ENCODE data around the gene RELL1. TPM values are rescaled to one million over a fixed set of nuclear protein-coding genes. Genes with fewer than 3 reads are reported as not detected.

Gene RELL1
- polyA plus RNA-seq, 1 of the 3 experiments (the other 2 are of a cell fraction): 4.5 TPM

DNA sequence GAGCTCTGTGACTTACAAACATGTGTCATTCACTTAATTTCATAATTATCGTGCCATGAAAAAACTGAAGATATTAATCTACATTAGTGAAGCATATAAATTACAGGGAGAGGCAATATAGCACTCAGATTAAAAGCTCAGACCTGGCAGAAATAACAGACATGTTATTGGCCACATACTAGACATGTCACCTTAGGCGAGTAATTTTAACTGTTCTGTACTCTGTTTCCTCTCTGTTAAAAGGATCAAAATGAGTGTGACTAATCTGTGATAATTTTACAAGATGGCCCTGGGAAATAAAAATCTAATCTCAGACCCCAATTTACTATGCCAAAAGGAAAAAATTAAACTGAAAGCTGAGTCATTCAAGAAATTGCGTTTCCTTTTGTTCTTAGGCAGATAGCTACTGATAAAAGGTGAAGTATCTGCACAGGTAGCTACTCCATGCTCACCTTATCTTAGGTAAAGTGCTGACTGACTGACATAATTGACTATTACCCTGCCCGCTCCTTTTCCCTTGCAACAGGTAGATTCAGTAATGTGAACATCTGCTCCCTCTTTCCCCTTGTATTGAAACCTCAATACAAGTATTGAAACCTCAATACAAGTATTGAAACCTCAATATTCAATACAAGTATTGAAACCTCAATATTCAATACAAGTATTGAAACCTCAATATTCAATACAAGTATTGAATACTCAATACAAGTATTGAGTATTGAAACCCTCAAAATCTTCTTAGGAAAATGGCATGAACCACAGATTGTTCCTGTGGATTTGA is 33.2 kb downstream of the RELL1 start:
- Histone ChIP-seq H3K36me3 (replicated peaks in 1 of 2; ENCODE audit: control insufficient read depth in 1 of 2, insufficient read depth in 2 of 2, low read length in 1 of 2) (peaks cover 0 to 5% of the 10 kb centered on the region in 2 experiments), H3K27me3 (ENCODE audit: insufficient read depth) (no peaks in the 10 kb centered on the region), H3K4me1 (ENCODE audit: control insufficient read depth in 1 of 2, insufficient read depth in 2 of 2, low read depth in 1 of 2, low read length in 1 of 2) (peaks cover 5 to 7% of the 10 kb centered on the region in 2 experiments; a peak in 2 of 4 replicates), H3K9me2 (no peaks in the 10 kb centered on the region), H2AFZ (ENCODE audit: low read depth) (no peak overlapping the region), H3K9ac (no peak overlapping the region), H3K9me3 (no peaks in the 10 kb centered on the region), H3K27ac (ENCODE audit: low read depth in 2 of 2, low read length in 1 of 2) (no peak overlapping the region), H3K4me3 (ENCODE audit: low read depth in 2 of 2, low read length in 1 of 2) (no peak overlapping the region), H3K4me2 (no peak overlapping the region), H4K20me1 (ENCODE audit: insufficient read depth) (no peaks in the 10 kb centered on the region), H3K79me2 (ENCODE audit: insufficient read depth) (peaks cover 7% of the 10 kb centered on the region), H3F3A (replicated peaks; ENCODE audit: insufficient read depth) (no peaks in the 10 kb centered on the region)
- no peak for DNase-seq
- CTCF ChIA-PET: interaction anchor here (0.7 to 1.6 kb wide), 7 partner anchors 9 to 151 kb away, joined by 3 to 5 read pairs (median 3); no protein-coding TSS in a partner anchor
- POLR2A ChIA-PET: interaction anchor here (0.6 kb wide), 1 partner anchor 34 kb away, joined by 3 read pairs; no protein-coding TSS in a partner anchor
- 77% methylated on average over 4 of the region's 4 CpGs for WGBS (ENCODE audit: low lambda C conversion rate)
- no peak for TF ChIP-seq FOXM1 (IDR thresholded peaks at IDR 0.05; ENCODE audit: low read depth)
- TF ChIP-seq RXRA (IDR thresholded peaks at IDR 0.05; ENCODE audit: borderline replicate concordance, low read depth): no peak
- TF ChIP-seq YY1 (IDR thresholded peaks at IDR 0.05; ENCODE audit: low read depth): no peak
- TF ChIP-seq, protein P1, sequence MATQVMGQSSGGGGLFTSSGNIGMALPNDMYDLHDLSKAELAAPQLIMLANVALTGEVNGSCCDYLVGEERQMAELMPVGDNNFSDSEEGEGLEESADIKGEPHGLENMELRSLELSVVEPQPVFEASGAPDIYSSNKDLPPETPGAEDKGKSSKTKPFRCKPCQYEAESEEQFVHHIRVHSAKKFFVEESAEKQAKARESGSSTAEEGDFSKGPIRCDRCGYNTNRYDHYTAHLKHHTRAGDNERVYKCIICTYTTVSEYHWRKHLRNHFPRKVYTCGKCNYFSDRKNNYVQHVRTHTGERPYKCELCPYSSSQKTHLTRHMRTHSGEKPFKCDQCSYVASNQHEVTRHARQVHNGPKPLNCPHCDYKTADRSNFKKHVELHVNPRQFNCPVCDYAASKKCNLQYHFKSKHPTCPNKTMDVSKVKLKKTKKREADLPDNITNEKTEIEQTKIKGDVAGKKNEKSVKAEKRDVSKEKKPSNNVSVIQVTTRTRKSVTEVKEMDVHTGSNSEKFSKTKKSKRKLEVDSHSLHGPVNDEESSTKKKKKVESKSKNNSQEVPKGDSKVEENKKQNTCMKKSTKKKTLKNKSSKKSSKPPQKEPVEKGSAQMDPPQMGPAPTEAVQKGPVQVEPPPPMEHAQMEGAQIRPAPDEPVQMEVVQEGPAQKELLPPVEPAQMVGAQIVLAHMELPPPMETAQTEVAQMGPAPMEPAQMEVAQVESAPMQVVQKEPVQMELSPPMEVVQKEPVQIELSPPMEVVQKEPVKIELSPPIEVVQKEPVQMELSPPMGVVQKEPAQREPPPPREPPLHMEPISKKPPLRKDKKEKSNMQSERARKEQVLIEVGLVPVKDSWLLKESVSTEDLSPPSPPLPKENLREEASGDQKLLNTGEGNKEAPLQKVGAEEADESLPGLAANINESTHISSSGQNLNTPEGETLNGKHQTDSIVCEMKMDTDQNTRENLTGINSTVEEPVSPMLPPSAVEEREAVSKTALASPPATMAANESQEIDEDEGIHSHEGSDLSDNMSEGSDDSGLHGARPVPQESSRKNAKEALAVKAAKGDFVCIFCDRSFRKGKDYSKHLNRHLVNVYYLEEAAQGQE (IDR thresholded peaks at IDR 0.05; ENCODE audit: low read depth, low read length): no peak
- TF ChIP-seq FOXJ3 (CRISPR knock-in tag; IDR thresholded peaks at IDR 0.05): no peak
- TF ChIP-seq, protein P2, sequence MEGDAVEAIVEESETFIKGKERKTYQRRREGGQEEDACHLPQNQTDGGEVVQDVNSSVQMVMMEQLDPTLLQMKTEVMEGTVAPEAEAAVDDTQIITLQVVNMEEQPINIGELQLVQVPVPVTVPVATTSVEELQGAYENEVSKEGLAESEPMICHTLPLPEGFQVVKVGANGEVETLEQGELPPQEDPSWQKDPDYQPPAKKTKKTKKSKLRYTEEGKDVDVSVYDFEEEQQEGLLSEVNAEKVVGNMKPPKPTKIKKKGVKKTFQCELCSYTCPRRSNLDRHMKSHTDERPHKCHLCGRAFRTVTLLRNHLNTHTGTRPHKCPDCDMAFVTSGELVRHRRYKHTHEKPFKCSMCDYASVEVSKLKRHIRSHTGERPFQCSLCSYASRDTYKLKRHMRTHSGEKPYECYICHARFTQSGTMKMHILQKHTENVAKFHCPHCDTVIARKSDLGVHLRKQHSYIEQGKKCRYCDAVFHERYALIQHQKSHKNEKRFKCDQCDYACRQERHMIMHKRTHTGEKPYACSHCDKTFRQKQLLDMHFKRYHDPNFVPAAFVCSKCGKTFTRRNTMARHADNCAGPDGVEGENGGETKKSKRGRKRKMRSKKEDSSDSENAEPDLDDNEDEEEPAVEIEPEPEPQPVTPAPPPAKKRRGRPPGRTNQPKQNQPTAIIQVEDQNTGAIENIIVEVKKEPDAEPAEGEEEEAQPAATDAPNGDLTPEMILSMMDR (IDR thresholded peaks at IDR 0.05): no peak
- no peak for TF ChIP-seq USF1 (IDR thresholded peaks at IDR 0.05; ENCODE audit: borderline replicate concordance, low read depth)
- no peak for TF ChIP-seq NFIC (IDR thresholded peaks at IDR 0.05; ENCODE audit: borderline replicate concordance)
- TF ChIP-seq USF2 (IDR thresholded peaks at IDR 0.05; ENCODE audit: borderline replicate concordance, low read depth, low read length): no peak
- TF ChIP-seq GABPA (IDR thresholded peaks at IDR 0.05; ENCODE audit: low read depth): no peak
- no peak for TF ChIP-seq TEAD4 (IDR thresholded peaks at IDR 0.05; ENCODE audit: borderline replicate concordance, insufficient read depth)
